Measurements from ENCODE around the gene BRD4.

GRCh38 chr19:15324791-15325519 lies 7.4 kb downstream of the BRD4 start:
- TF ChIP-seq CTCF (IDR thresholded peaks at IDR 0.05), result no peak
- no peak for TF ChIP-seq POLR2A (IDR thresholded peaks at IDR 0.05)
